Neural progenitor cell (in vitro differentiated cells): ENCODE data around the gene ENO3.

ENCODE experiments used
- EZH2 ChIP-seq: fragments of 200-600 bp; sonication (generic); IDR thresholded peaks from 2 replicates; pipeline ENCODE4 v1.6.1; 2017; ENCODE audit warnings: antibody characterized with exemption, mild to moderate bottlenecking, moderate library complexity
- EZH2phosphoT487 ChIP-seq: fragments of 200-600 bp; sonication (generic); IDR thresholded peaks from 2 replicates; pipeline ENCODE4 v1.6.1; 2017; ENCODE audit warnings: antibody characterized with exemption
- TF ChIP-seq, protein P1 (sequence below): fragments of 200-600 bp; sonication (generic); IDR thresholded peaks from 2 replicates; pipeline ENCODE4 v1.5.1; 2017; ENCODE audit warnings: antibody characterized with exemption, mild to moderate bottlenecking

DNA sequence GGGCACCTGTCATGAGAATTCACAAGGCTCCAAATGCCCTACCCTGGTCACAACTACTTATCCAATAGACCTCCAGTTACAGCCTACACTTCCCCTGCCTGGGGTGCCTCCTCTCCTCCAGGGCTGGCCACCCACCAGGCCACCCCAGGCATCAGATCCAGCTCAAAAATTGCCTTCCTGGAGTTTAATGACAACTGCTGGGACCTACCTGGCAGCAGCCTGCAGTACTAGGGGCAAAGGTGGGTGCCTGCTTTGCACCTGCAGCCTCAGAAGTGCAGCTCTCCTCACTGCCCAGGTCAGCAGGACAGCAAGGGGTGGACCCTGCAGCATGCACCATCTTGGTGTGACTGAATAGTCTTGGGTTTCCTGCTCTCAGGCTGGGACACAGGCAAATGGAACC lies 15.3 kb upstream of the ENO3 start:
- TF ChIP-seq, protein P1, sequence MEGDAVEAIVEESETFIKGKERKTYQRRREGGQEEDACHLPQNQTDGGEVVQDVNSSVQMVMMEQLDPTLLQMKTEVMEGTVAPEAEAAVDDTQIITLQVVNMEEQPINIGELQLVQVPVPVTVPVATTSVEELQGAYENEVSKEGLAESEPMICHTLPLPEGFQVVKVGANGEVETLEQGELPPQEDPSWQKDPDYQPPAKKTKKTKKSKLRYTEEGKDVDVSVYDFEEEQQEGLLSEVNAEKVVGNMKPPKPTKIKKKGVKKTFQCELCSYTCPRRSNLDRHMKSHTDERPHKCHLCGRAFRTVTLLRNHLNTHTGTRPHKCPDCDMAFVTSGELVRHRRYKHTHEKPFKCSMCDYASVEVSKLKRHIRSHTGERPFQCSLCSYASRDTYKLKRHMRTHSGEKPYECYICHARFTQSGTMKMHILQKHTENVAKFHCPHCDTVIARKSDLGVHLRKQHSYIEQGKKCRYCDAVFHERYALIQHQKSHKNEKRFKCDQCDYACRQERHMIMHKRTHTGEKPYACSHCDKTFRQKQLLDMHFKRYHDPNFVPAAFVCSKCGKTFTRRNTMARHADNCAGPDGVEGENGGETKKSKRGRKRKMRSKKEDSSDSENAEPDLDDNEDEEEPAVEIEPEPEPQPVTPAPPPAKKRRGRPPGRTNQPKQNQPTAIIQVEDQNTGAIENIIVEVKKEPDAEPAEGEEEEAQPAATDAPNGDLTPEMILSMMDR: no peak
- no peak for TF ChIP-seq EZH2
- no peak for TF ChIP-seq EZH2phosphoT487
